HS-5 (cell line): ENCODE results near the gene MARCHF6.
A peak's percentile ranks its signal among the peaks of the same experiment; 100 is the strongest.
"Not testable (repeated sequence)": the region's sequence is repeated elsewhere in the genome, so short reads cannot be mapped to it uniquely, and the experiment has no call there.

Experiments used
- DNase-seq: peaks from one replicate; pipeline ENCODE4 v3.0.0-alpha.2; 2012; ENCODE audit warnings: low read depth

Gene MARCHF6

DNA sequence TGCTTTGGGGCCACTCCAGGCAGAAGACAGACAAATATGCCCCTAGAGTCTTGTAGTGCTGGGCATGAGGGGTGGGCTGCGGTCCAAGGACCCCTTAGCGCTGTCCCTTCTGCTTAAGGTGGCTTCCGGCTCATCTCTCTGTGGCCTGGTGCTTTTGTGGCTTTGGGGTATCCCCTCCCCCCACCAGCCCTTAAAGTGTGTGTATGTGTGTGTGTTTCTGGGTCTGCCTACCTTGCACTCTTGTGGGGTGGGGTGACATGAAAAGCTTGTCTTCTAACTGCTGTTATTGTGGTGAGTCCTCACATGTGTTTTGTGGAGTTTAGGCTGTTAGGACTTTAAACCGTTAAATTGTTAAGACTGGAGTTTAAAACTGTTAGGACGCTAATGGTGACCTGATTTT lies 23.6 kb downstream of the MARCHF6 start:
- no peak for DNase-seq

DNA sequence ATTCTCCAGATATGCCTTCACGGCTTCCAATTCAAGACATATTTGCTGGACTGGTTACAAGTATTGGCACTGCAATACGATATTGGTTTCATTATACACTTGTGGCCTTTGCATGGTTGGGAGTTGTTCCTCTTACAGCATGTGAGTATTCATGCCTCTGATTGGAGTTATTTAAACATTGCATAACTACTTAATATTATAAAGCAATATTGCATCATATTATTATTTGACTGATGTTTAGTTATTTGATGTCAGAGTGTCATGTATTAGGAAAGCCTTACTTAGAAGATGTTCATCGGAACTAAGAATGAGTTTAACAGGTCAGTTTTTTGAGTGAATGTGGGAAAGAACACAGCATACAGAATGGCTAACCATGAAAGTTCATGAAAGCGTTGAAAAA lies 28.3 kb downstream of the MARCHF6 start:
- no peak for DNase-seq

DNA sequence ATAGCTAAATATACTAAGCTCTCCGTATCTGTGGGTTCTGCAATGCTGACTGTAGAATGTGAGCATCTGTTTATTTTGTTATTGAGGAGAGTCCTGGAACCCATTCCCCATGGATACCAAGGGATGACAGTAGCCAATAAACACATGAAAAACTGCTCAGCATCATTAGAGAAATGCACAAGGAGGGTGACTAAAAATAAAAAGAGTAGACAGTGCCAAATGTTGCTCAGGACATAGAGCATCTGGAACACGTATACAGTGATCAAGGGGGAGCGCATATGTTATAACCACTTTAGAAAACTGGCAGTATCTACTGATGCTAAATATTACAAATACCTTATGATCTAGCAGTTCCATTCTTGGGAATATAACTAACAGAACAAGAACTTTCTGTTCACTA lies 31.0 kb downstream of the MARCHF6 start:
- DNase-seq: no peak

DNA sequence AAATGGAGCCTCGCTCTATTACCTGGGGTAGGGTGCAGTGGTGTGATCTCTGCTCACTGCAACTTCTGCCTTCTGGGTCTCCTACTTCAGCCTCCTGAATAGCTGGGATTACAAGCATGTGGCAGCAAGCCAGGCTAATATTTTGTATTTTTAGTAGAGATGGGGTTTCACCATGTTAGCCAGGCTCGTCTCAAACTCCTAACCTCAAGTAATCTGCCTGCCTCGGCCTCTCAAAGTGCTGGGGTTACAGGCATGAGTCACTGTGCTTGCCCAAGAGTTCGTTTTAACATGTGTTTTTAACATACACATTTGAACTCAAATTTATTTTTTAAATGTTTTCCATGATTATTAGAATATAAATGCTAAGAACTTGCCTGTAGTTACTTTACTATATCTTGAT lies 34.2 kb downstream of the MARCHF6 start:
- DNase-seq: peak; percentile 50

DNA sequence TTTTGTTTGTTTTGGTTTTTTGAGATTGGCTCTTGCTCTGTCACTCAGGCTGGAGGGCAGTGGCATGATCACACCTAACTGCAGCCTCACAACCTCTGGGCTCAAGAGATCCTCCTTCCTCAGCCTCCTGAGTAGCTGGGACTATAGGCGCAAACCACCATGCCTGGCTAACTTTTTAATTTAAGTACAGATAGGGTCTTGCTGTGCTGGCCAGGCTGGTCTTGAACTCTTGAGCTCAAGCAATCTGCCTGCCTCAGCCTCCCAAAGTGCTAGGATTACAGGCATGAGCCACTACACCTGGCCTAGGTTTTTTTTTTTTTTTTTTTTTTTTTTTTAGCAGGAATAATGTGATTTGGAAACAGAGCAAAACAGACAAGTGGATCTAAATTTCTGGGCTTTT lies 37.6 kb downstream of the MARCHF6 start:
- DNase-seq: no peak

DNA sequence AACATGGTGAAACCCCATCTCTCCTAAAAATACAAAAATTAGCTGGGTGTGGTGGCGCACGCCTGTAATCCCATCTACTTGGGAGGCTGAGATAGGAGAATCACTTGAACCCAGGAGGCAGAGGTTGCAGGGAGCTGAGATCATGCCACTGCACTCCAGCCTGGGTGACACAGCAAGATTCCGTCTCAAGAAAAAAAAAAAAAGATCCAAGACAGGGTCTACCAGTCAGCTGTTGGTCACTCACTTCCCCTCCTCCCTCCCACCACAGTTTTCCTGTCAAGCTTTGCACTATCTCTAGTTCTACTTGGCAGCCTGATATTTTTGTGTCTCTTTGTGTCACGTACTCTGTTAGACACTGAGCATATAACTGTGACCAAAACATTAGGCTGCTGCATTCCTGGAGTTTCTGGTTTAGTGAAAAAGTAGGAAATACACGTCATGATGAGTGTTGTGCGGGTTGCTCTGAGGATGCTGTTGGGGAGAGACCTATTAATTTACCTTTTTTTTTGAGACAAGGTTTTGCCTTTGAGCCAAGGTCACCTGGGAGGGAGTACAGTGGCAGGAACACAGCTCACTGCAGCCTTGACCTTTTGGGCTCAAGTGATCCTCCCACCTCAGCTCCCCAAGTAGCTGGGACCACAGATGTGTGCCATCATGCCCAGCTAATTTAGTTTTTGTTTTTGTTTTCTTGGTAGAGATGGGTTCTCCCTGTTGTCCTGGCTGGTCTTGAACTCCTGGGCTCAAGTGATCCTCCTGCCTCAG lies 39.3 kb downstream of the MARCHF6 start:
- DNase-seq: not testable (repeated sequence)

DNA sequence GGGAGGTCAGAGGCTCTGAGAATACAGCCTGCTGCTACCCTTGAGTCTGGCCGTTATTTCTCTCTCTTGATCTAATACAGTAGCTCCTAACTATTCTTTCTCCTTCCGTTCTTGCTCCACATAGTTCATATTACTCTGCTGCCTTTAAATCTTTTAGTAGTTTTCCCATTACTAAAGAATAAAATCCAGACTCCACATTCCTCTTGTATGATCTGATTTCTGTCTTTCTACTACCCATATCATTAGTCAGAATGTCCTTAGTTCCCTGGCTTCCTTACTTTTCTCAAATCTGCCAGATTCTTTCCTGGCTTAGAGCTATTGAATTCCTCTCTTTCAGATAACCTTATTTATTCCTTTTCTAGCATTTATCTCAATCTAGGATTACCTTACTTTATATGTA lies 40.0 kb downstream of the MARCHF6 start:
- no peak for DNase-seq

DNA sequence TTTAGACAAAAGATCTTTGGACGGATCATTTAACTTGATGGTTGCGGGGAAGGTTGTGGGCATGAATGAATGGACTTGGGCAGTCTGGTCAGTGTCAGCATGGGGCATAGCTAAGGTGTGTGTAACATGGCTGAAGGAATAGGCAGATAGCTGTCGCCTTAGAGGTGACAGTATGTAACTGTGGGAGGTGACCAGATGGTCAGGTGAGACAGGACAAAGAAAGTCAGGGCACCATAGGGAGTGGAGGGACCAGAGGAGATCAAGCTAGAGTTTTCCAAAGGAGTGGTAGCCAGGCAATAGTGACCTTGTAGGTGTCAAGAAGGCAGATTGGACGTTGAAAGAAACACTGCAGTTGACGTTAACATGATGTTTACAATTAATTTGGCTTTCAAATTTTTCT lies 43.1 kb downstream of the MARCHF6 start:
- DNase-seq: no peak

DNA sequence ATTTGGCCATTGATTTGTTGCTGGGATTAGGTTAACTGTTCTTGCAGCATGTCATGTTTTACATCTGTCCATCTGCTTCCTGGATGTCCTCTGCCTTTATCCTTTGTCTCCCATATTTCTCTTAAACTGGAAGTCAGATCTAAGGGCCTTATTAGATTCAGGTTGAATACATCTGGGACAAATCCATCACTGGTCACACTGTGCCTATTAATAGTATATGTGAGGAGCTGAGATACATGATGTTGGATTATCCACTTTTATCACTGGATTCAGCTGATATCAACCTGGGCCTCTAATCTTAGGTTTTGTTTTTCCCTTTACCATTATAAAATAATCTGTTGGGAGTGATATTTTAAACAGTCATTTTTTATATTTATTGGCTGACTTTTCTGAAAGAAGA lies 46.3 kb downstream of the MARCHF6 start:
- DNase-seq: no peak

DNA sequence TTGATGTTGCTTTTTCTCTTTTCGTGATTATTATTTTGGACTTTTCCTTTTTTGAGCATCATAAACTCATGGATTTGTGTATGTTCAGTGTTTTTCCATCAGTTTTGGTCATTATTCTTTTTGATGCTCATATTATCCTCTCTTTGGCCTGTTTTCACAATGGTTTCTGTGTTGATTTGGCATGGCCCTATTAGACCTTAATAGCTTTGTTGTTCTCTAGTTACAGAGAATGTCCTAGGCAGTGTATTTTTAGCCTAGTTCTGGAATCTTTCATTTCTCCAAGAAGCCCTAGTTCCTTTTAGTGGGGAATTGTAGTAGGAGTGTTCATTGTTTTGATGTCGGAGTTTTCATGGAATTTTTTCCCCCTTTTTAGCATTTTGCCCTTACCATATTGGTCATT lies 46.9 kb downstream of the MARCHF6 start:
- no peak for DNase-seq

DNA sequence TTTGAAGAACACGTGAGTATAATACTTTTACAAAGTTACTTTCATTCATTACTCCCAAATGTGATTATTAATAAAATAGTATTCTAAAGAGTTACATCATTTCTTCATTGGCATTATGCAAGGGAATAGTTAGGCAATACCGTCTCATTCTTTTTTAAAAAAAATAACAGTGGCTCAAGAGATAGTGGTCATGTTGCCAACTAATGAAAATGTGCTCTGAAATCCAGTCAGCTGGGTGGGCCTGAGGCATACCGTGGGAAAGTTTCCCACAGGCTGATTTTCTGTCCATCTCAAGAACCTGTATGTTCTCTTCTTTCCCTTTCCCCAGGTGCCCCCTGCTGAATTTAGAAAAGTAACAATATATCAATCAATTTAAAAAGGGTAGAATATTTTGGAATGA lies 47.3 kb downstream of the MARCHF6 start:
- no peak for DNase-seq

DNA sequence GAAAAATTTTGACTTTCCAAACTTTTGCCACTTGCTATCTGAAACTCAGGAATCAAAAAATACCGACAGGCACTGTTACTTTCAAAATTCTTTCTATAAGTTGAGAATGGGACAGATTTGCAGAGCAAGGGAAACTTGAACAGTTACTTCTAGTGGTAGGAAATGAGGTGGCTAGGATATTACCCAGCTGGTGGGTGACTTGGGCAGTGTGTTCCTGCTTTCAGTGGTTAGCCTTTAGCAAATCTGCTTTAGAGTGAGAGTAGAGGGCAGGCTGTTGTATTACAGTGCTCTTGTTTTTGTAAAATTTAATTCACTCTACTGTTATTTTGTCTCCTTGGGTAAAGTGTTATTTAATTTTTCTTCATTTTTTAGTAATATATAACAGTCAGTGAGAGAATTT lies 48.0 kb downstream of the MARCHF6 start:
- no peak for DNase-seq
